Measurements from ENCODE around the gene MTMR12.

MTMR12 gene

GRCh38 chr5:32312595-32313332 is at the start of gene MTMR12:
Gene MTMR12, minus strand, starts transcription at chr5:32312939. Its CDS starts 101 bp downstream, at chr5:32312838.
- DNase-seq (ENCODE audit: low read depth, low spot score) = peak; percentile 97

GRCh38 chr5:32362527-32362926 is 49.8 kb upstream of the MTMR12 start:
- DNase-seq (ENCODE audit: low read depth, low spot score) = no peak

- DNase-seq (ENCODE audit: low read depth, low spot score) = no peak
These were observed 48.2 kb upstream of the MTMR12 start for GRCh38 chr5:32360906-32361305.

GRCh38 chr5:32358611-32359010 is 45.9 kb upstream of the MTMR12 start:
- no peak for DNase-seq (ENCODE audit: low read depth, low spot score)

- no peak for DNase-seq (ENCODE audit: low read depth, low spot score)
These were observed 44.9 kb upstream of the MTMR12 start for GRCh38 chr5:32357658-32358057.

- DNase-seq (ENCODE audit: low read depth, low spot score) = no peak
These were observed 42.9 kb upstream of the MTMR12 start for GRCh38 chr5:32355686-32356085.

GRCh38 chr5:32353420-32353819 is 40.7 kb upstream of the MTMR12 start:
- no peak for DNase-seq (ENCODE audit: low read depth, low spot score)

GRCh38 chr5:32352685-32353084 is 39.9 kb upstream of the MTMR12 start:
- no peak for DNase-seq (ENCODE audit: low read depth, low spot score)

GRCh38 chr5:32346869-32347268 is 34.1 kb upstream of the MTMR12 start:
- no peak for DNase-seq (ENCODE audit: low read depth, low spot score)

- DNase-seq (ENCODE audit: low read depth, low spot score) = no peak
These were observed 30.4 kb upstream of the MTMR12 start for GRCh38 chr5:32343058-32343672.

- DNase-seq (ENCODE audit: low read depth, low spot score) = no peak
These were observed 29.9 kb upstream of the MTMR12 start for GRCh38 chr5:32342656-32343055.

GRCh38 chr5:32339878-32340277 is 27.1 kb upstream of the MTMR12 start:
- DNase-seq (ENCODE audit: low read depth, low spot score) = no peak

GRCh38 chr5:32339198-32339597 is 26.5 kb upstream of the MTMR12 start:
- no peak for DNase-seq (ENCODE audit: low read depth, low spot score)

- no peak for DNase-seq (ENCODE audit: low read depth, low spot score)
These were observed 20.2 kb upstream of the MTMR12 start for GRCh38 chr5:32332966-32333365.

- DNase-seq (ENCODE audit: low read depth, low spot score) = no peak
These were observed 19.6 kb upstream of the MTMR12 start for GRCh38 chr5:32332361-32332760.

- DNase-seq (ENCODE audit: low read depth, low spot score) = no peak
These were observed 19.2 kb upstream of the MTMR12 start for GRCh38 chr5:32331935-32332274.

- DNase-seq (ENCODE audit: low read depth, low spot score) = no peak
These were observed 18.6 kb upstream of the MTMR12 start for GRCh38 chr5:32331217-32331934.

GRCh38 chr5:32330126-32330971 is 17.6 kb upstream of the MTMR12 start:
- no peak for DNase-seq (ENCODE audit: low read depth, low spot score)

- DNase-seq (ENCODE audit: low read depth, low spot score) = no peak
These were observed 16.7 kb upstream of the MTMR12 start for GRCh38 chr5:32329395-32329834.

GRCh38 chr5:32326216-32326772 is 13.6 kb upstream of the MTMR12 start:
- DNase-seq (ENCODE audit: low read depth, low spot score) = no peak

GRCh38 chr5:32325616-32326015 is 12.9 kb upstream of the MTMR12 start:
- DNase-seq (ENCODE audit: low read depth, low spot score) = no peak

GRCh38 chr5:32325062-32325461 is 12.3 kb upstream of the MTMR12 start:
- DNase-seq (ENCODE audit: low read depth, low spot score) = no peak

Measured in brain pericyte (primary cell).